ENCODE results near the gene SLC49A4. TPM values are rescaled to one million over a fixed set of nuclear protein-coding genes. Genes with fewer than 3 reads are reported as not detected.

SLC49A4 gene
- total RNA-seq, 1 experiment from 2014 or later, result 29.6 TPM

DNA sequence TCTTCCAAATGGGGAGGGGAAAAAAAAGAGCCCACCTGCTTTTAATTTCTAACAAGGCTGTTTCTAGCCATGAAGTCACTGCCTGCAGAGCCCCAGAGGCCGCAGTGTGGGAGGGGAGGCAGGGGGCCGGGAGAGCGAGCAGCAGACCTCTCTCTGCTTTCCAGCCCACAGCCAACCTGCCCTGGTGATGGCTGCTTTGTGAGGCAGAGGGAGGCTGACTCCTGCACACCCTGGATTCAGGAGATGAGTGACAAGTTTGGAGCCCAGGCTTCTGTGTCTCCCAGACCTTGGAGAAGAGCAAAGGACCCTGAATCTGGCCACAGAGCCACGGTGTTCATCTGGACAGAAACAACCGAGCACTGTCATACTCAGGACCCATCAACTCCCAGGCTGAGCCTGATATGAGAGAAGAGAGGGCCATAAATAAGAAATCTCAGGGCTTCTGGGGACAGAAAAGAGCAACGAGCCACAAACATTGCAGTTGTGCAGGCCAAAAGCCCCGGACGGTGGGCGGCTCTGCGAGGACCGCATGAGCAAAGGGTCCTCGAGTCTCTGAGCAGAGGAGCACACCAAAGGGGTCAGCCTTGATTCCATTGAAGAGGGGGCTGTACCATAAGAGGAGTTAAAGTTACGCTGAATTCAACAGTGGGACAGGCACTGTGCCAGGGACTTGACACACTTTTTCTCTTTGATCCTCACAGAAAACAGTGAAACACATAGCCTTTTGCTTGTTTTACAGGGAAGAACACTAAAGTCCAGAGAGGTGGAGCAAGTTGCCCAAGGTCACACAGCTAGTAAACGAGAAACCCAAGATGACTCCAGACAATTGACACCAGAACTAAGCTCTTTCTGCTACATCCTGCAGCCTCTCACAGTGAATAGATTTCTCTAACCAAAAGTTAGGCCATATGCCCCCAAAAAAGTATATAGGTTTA lies 135.5 kb downstream of the SLC49A4 start:
- no peaks in the 10 kb centered on the region for H3K27me3 ChIP-seq (ENCODE audit: low read length)
- no peak overlapping the region for H3K27ac ChIP-seq (ENCODE audit: low read length)
- H3K4me1 ChIP-seq (ENCODE audit: insufficient read depth, low read length), result 0 out of 2 replicates have a peak, but pooled peaks cover 10% of the 10 kb centered on the region
- no peak for TF ChIP-seq EZH2 (IDR thresholded peaks at IDR 0.05; ENCODE audit: low read length, unreplicated experiment)
- H3K36me3 ChIP-seq (ENCODE audit: low read depth, low read length), result no peaks in the 10 kb centered on the region
- H3K9ac ChIP-seq (ENCODE audit: low read length), result no peak overlapping the region
- H3K9me2 ChIP-seq (replicated peaks; ENCODE audit: low read length), result no peaks in the 10 kb centered on the region
- intact Hi-C loops (cut with micrococcal nuclease), result no loop called here
- no TSS peak for BruUV-seq (replicated peaks)
- no peak overlapping the region for H3K4me2 ChIP-seq (ENCODE audit: low read length)
- POLR2A ChIA-PET (ENCODE audit: unreplicated experiment), result no interaction called here
- CTCF ChIA-PET, result no interaction called here
- no peak overlapping the region for H2AFZ ChIP-seq (ENCODE audit: low read length)
- H3K79me2 ChIP-seq (ENCODE audit: low read length), result no peaks in the 10 kb centered on the region
- no peak overlapping the region for H3K4me3 ChIP-seq (ENCODE audit: low read length)
- no peaks in the 10 kb centered on the region for H3F3A ChIP-seq (ENCODE audit: low read length, unreplicated experiment)
- no peak for ATAC-seq
- H3K9me3 ChIP-seq (ENCODE audit: low read length), result no peaks in the 10 kb centered on the region
- DNase-seq, result no peak
- H4K20me1 ChIP-seq (ENCODE audit: low read length), result no peaks in the 10 kb centered on the region

Other genes starting within 250 kb of the SLC49A4 start
- gene PARP9, start 230.8 kb upstream of the SLC49A4 start, total RNA-seq (2014; rRNA removed), result 13.8 and 14.8 TPM in 2 replicates
- gene DTX3L, start 230.7 kb upstream of the SLC49A4 start, total RNA-seq (2014; rRNA removed), result 11.1 and 11.9 TPM in 2 replicates
- not detected in 2 replicates for gene PARP15, start 217.4 kb upstream of the SLC49A4 start, total RNA-seq (2014; rRNA removed)
- 20.8 and 21.8 TPM in 2 replicates for gene PARP14, start 114.2 kb upstream of the SLC49A4 start, total RNA-seq (2014; rRNA removed)
- 6.4 and 13.4 TPM in 2 replicates for gene HSPBAP1, start 1.2 kb upstream of the SLC49A4 start, total RNA-seq (2014; rRNA removed)
- 0.04 TPM in 1 of 2 replicates, not detected in the other for gene SEMA5B, start 232.7 kb downstream of the SLC49A4 start, total RNA-seq (2014; rRNA removed)